DOHH2 (cell line): ENCODE results near the gene IGF2.

Experiments used
- EZH2phosphoT487 ChIP-seq: fragments of 200-600 bp; sonication (generic); IDR thresholded peaks from 2 replicates; pipeline ENCODE4 v1.6.1; 2017; ENCODE audit warnings: borderline replicate concordance, mild to moderate bottlenecking, antibody characterized with exemption, low read length, moderate library complexity, mixed read lengths
- TF ChIP-seq, protein P1 (sequence below): fragments of 200-600 bp; sonication (generic); IDR thresholded peaks from one replicate; pipeline ENCODE4 v1.5.1; 2014; ENCODE audit warnings: antibody characterized with exemption, mild to moderate bottlenecking, low read depth, low read length; ENCODE audit not compliant: poor library complexity, severe bottlenecking

DNA sequence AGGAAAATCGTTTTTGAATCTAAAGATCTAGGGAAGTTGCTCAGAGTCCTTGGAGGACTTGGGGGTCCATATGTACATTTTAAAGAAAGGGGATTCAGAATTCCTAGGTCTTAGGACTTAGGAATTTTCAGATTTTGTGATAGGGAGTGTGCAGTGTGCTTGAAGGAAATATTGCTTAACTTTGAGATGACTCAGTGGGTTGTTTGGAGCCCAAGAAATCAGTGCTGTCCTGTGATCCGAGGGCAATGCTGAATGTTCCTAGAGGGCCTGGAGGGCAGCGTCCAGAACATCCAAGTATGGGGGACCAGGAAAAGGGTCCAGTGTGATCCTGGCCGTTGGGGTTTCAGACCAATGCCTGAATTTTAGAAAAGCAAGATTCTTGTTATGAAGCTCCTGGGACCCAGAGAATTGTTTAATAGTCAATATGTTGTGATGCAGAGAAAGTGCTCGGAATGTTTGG, 3.1 kb upstream of the IGF2 start:
- TF ChIP-seq, protein P1, sequence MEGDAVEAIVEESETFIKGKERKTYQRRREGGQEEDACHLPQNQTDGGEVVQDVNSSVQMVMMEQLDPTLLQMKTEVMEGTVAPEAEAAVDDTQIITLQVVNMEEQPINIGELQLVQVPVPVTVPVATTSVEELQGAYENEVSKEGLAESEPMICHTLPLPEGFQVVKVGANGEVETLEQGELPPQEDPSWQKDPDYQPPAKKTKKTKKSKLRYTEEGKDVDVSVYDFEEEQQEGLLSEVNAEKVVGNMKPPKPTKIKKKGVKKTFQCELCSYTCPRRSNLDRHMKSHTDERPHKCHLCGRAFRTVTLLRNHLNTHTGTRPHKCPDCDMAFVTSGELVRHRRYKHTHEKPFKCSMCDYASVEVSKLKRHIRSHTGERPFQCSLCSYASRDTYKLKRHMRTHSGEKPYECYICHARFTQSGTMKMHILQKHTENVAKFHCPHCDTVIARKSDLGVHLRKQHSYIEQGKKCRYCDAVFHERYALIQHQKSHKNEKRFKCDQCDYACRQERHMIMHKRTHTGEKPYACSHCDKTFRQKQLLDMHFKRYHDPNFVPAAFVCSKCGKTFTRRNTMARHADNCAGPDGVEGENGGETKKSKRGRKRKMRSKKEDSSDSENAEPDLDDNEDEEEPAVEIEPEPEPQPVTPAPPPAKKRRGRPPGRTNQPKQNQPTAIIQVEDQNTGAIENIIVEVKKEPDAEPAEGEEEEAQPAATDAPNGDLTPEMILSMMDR, result no peak
- no peak for TF ChIP-seq EZH2phosphoT487
